GM12873 (cell line): Measurements from ENCODE around the gene KRT79.

Source experiments
- CTCF ChIP-seq: IDR thresholded peaks from 2 replicates; pipeline ENCODE4 v1.5.1; 2012; ENCODE audit warnings: low read depth, mild to moderate bottlenecking, moderate library complexity, low read length, control low read depth; ENCODE audit not compliant: insufficient read depth; ENCODE audit errors: missing control alignments

KRT79 gene

GRCh38 chr12:52818388-52818787, 15.7 kb downstream of the KRT79 start:
- TF ChIP-seq CTCF, result no peak

GRCh38 chr12:52817699-52818238, 16.3 kb downstream of the KRT79 start:
- TF ChIP-seq CTCF, result no peak

- TF ChIP-seq CTCF, result no peak
These were observed 17.0 kb downstream of the KRT79 start for GRCh38 chr12:52817003-52817698.

GRCh38 chr12:52815676-52816588, 18.2 kb downstream of the KRT79 start:
- no peak for TF ChIP-seq CTCF

- no peak for TF ChIP-seq CTCF
These were observed 18.9 kb downstream of the KRT79 start for GRCh38 chr12:52815161-52815560.

GRCh38 chr12:52814710-52815155, 19.4 kb downstream of the KRT79 start:
- no peak for TF ChIP-seq CTCF
